H1 (cell line): ENCODE data around the gene ALG5. TPM values are rescaled to one million over a fixed set of nuclear protein-coding genes. Genes with fewer than 3 reads are reported as not detected.
A peak's percentile ranks its signal among the peaks of the same experiment; 100 is the strongest.

Experiments
- CTCF ChIA-PET: fragments of 300-600 bp; sonication (Branson Sonifier 250); formaldehyde crosslinking; loops from one replicate; lab custom pipeline; 2021; ENCODE audit not compliant: partially characterized antibody; lab: Charles Lee
- POLR2A ChIA-PET: fragments of 300-600 bp; sonication (Branson Sonifier 250); formaldehyde crosslinking; loops from one replicate; lab custom pipeline; 2021; ENCODE audit warnings: inconsistent platforms; ENCODE audit not compliant: partially characterized antibody; lab: Charles Lee
- DNase-seq, 2 experiments: peaks; one replicate each; pipeline versions ENCODE4 v3.0.0 to v3.0.0-alpha.2; 2010 to 2022; ENCODE audit warnings: low spot score in 2 of 2, low read depth in 1 of 2, mixed read lengths in 1 of 2
- FAIRE-seq: peaks from 2 replicates; lab custom pipeline; 2011; peaks lifted over from hg19 to GRCh38; lab: Jason Lieb, UNC
- H2AFZ ChIP-seq: 2 replicates; pipeline ENCODE4 v1.8.1; 2012; ENCODE audit warnings: low read length, inconsistent platforms
- H2AK5ac ChIP-seq: 2 replicates; pipeline ENCODE4 v1.6.1; 2013; ENCODE audit warnings: low read depth, low read length
- H2BK120ac ChIP-seq: replicated peaks from 2 replicates; pipeline ENCODE3; 2013; ENCODE audit warnings: low read depth, low read length, inconsistent platforms
- H2BK12ac ChIP-seq: 2 replicates; pipeline ENCODE4 v1.6.1; 2013; ENCODE audit warnings: low read depth, low read length
- H2BK15ac ChIP-seq: 2 replicates; pipeline ENCODE4 v1.6.1; 2013; ENCODE audit warnings: low read length
- H2BK20ac ChIP-seq: 2 replicates; pipeline ENCODE4 v1.6.1; 2013; ENCODE audit warnings: low read length
- H2BK5ac ChIP-seq: 2 replicates; pipeline ENCODE4 v1.6.1; 2013; ENCODE audit warnings: low read depth, low read length
- H3K14ac ChIP-seq: 2 replicates; pipeline ENCODE4 v1.6.1; 2013; ENCODE audit warnings: inconsistent platforms; ENCODE audit not compliant: insufficient read length
- H3K18ac ChIP-seq: 2 replicates; pipeline ENCODE4 v1.6.1; 2013; ENCODE audit warnings: low read length; ENCODE audit errors: extremely low read depth
- H3K23ac ChIP-seq: 2 replicates; pipeline ENCODE4 v1.6.1; 2013; ENCODE audit warnings: inconsistent platforms; ENCODE audit not compliant: insufficient read length
- H3K23me2 ChIP-seq: 2 replicates; pipeline ENCODE4 v1.6.1; 2013; ENCODE audit warnings: low read depth, low read length
- H3K27ac ChIP-seq: 2 replicates; pipeline ENCODE4 v1.6.1; 2011; ENCODE audit warnings: low read depth, low read length, inconsistent platforms
- H3K27me3 ChIP-seq, 4 experiments: replicated peaks in 1 of 4; 1 replicate in 1 of 4; 2 replicates in 3 of 4; pipeline versions ENCODE4 v1.6.1 to v1.8.1; 2011 to 2013; ENCODE audit warnings: low read length in 3 of 4, mild to moderate bottlenecking in 3 of 4, inconsistent platforms in 2 of 4, mixed read lengths in 2 of 4, moderate library complexity in 1 of 4; ENCODE audit not compliant: control insufficient read depth in 3 of 4, insufficient read depth in 3 of 4; ENCODE audit errors: extremely low read depth in 1 of 4
- H3K36me3 ChIP-seq, 4 experiments: 2 replicates each; pipeline versions ENCODE4 v1.6.1 to v1.8.1; 2011 to 2013; ENCODE audit warnings: mild to moderate bottlenecking in 4 of 4, low read length in 3 of 4, moderate library complexity in 2 of 4, control low read depth in 1 of 4, inconsistent platforms in 1 of 4; ENCODE audit not compliant: insufficient read depth in 4 of 4, control insufficient read depth in 2 of 4
- H3K4ac ChIP-seq: replicated peaks from 2 replicates; pipeline ENCODE3; 2013; ENCODE audit warnings: low read length, low read depth, mixed read lengths, inconsistent platforms; ENCODE audit not compliant: insufficient read length
- H3K4me1 ChIP-seq, 4 experiments: replicated peaks in 1 of 4; 1 replicate in 1 of 4; 2 replicates in 3 of 4; pipeline versions ENCODE4 v1.6.1 to v1.8.1; 2011 to 2013; ENCODE audit warnings: low read length in 3 of 4, inconsistent platforms in 2 of 4, mixed read lengths in 1 of 4; ENCODE audit not compliant: insufficient read depth in 4 of 4, control insufficient read depth in 3 of 4
- H3K4me2 ChIP-seq, 2 experiments: 2 replicates each; pipeline versions ENCODE4 v1.6.1 to v1.8.1; 2011 to 2013; ENCODE audit warnings: low read depth in 2 of 2, low read length in 2 of 2, control low read depth in 1 of 2, inconsistent platforms in 1 of 2, mild to moderate bottlenecking in 1 of 2; ENCODE audit not compliant: insufficient read depth in 1 of 2
- H3K4me3 ChIP-seq, 4 experiments: fragments of 200-600, 300-600 bp in 1 of 4; sonication (generic), shearing (Covaris generic), sonication (Bioruptor Twin) in 1 of 4; 2 replicates each; pipeline versions ENCODE4 v1.5.1 to v1.8.1; 2011 to 2016; ENCODE audit warnings: low read length in 4 of 4, low read depth in 3 of 4, control low read depth in 2 of 4, inconsistent platforms in 2 of 4, mild to moderate bottlenecking in 2 of 4, mixed read lengths in 1 of 4, moderate library complexity in 1 of 4; ENCODE audit not compliant: insufficient read depth in 2 of 4; ENCODE audit errors: extremely low read depth in 1 of 4
- H3K56ac ChIP-seq: replicated peaks from 2 replicates; pipeline ENCODE3; 2013; ENCODE audit warnings: low read depth, mild to moderate bottlenecking, mixed read lengths, low read length, inconsistent platforms; ENCODE audit not compliant: insufficient read length
- H3K79me1 ChIP-seq: 2 replicates; pipeline ENCODE4 v1.6.1; 2013; ENCODE audit warnings: low read depth, low read length, control low read depth
- H3K79me2 ChIP-seq, 2 experiments: 2 replicates each; pipeline versions ENCODE4 v1.6.1 to v1.8.1; 2012 to 2013; ENCODE audit warnings: low read length in 2 of 2, mild to moderate bottlenecking in 2 of 2, inconsistent platforms in 1 of 2; ENCODE audit not compliant: insufficient read depth in 2 of 2, control insufficient read depth in 1 of 2
- H3K9ac ChIP-seq, 4 experiments: replicated peaks in 1 of 4; 1 replicate in 1 of 4; 2 replicates in 3 of 4; pipeline versions ENCODE4 v1.6.1 to v1.8.1; 2011 to 2013; ENCODE audit warnings: low read depth in 3 of 4, low read length in 3 of 4, control low read depth in 2 of 4, mild to moderate bottlenecking in 2 of 4, moderate library complexity in 2 of 4, inconsistent platforms in 1 of 4; ENCODE audit errors: extremely low read depth in 1 of 4
- H3K9me3 ChIP-seq, 2 experiments: 2 replicates each; pipeline versions ENCODE4 v1.6.1 to v1.8.1; 2012 to 2013; ENCODE audit warnings: mild to moderate bottlenecking in 2 of 2, moderate library complexity in 2 of 2, control low read depth in 1 of 2, inconsistent platforms in 1 of 2, low read depth in 1 of 2, low read length in 1 of 2, mixed read lengths in 1 of 2; ENCODE audit not compliant: insufficient read depth in 2 of 2
- H4K20me1 ChIP-seq, 2 experiments: replicated peaks in 1 of 2; 2 replicates each; pipeline versions ENCODE3 to v1.8.1; 2011 to 2013; ENCODE audit warnings: inconsistent platforms in 2 of 2, low read length in 2 of 2, mild to moderate bottlenecking in 1 of 2; ENCODE audit not compliant: insufficient read depth in 2 of 2, control insufficient read depth in 1 of 2
- H4K5ac ChIP-seq: 2 replicates; pipeline ENCODE4 v1.6.1; 2013; ENCODE audit warnings: low read length, low read depth, mixed read lengths, inconsistent platforms; ENCODE audit not compliant: insufficient read length
- H4K8ac ChIP-seq: 2 replicates; pipeline ENCODE4 v1.8.0; 2013; ENCODE audit warnings: mild to moderate bottlenecking, moderate library complexity, low read length, inconsistent platforms; ENCODE audit not compliant: insufficient read depth; ENCODE audit errors: extremely low read depth
- H4K91ac ChIP-seq: replicated peaks from 2 replicates; pipeline ENCODE3; 2013; ENCODE audit warnings: low read length, mixed read lengths, inconsistent platforms; ENCODE audit not compliant: insufficient read length
- CEBPB ChIP-seq: IDR thresholded peaks from 2 replicates; pipeline ENCODE4 v1.6.1; 2012; ENCODE audit warnings: low read depth, low read length
- CTCF ChIP-seq, 3 experiments: IDR thresholded peaks; 1 replicate in 2 of 3; 2 replicates in 1 of 3; pipeline versions ENCODE4 v1.5.1 to v1.6.1; 2011; ENCODE audit warnings: low read length in 3 of 3, mild to moderate bottlenecking in 3 of 3, inconsistent platforms in 2 of 3, low read depth in 1 of 3, moderate library complexity in 1 of 3; ENCODE audit not compliant: insufficient read depth in 1 of 3; ENCODE audit errors: control extremely low read depth in 1 of 3
- GABPA ChIP-seq: IDR thresholded peaks from 2 replicates; pipeline ENCODE4 v1.6.1; 2011; ENCODE audit warnings: mild to moderate bottlenecking, low read length, moderate library complexity, borderline replicate concordance; ENCODE audit not compliant: insufficient read depth
- HDAC2 ChIP-seq, 2 experiments: fragments of 300-600 bp in 1 of 2; sonication (generic) in 1 of 2; IDR thresholded peaks; 2 replicates each; pipeline ENCODE4 v1.6.1; 2011 to 2012; ENCODE audit warnings: low read depth in 2 of 2, low read length in 2 of 2, mild to moderate bottlenecking in 2 of 2, moderate library complexity in 2 of 2, borderline replicate concordance in 1 of 2, inconsistent platforms in 1 of 2
- JUND ChIP-seq: IDR thresholded peaks from 2 replicates; pipeline ENCODE4 v1.6.1; 2011; ENCODE audit warnings: mild to moderate bottlenecking, improper control_type of control experiment, low read length
- NANOG ChIP-seq: IDR thresholded peaks from 2 replicates; pipeline ENCODE4 v1.6.1; 2011; ENCODE audit warnings: low read length, low read depth, mild to moderate bottlenecking, inconsistent platforms; ENCODE audit not compliant: insufficient read depth, poor library complexity, severe bottlenecking
- RAD21 ChIP-seq, 2 experiments: IDR thresholded peaks in 1 of 2; conservative IDR thresholded peaks in 1 of 2; 2 replicates each; pipeline ENCODE4 v1.6.1; 2011; ENCODE audit warnings: low read depth in 2 of 2, low read length in 2 of 2, improper control_type of control experiment in 1 of 2, inconsistent platforms in 1 of 2, mild to moderate bottlenecking in 1 of 2, moderate library complexity in 1 of 2
- SIX5 ChIP-seq: IDR thresholded peaks from 2 replicates; pipeline ENCODE4 v1.6.1; 2011; ENCODE audit warnings: mild to moderate bottlenecking, low read depth, low read length
- WGBS, 2 experiments: shearing (Covaris generic) in 1 of 2; methylation state at CpG; one replicate each; pipeline versions ENCODE4 v1.1.6 to v1.1.7; 2013 to 2015; ENCODE audit warnings: low lambda C conversion rate in 2 of 2, mixed read lengths in 2 of 2, inconsistent platforms in 1 of 2, low coverage in 1 of 2, missing lambda C conversion rate in 1 of 2; ENCODE audit not compliant: insufficient replicate concordance in 2 of 2, insufficient coverage in 1 of 2, insufficient read length in 1 of 2; ENCODE audit errors: extremely low coverage in 1 of 2, missing lambda C conversion rate in 1 of 2; 5-methylcytosine and 5-hydroxymethylcytosine counted together
- polyA plus RNA-seq, 7 experiments: library from polyadenylated mRNA; depleted of rRNA in 3 of 7; stranded (reverse) in 5 of 7; unstranded in 2 of 7; fragments of >200 nt in 5 of 7; fragments of 200-250 nt in 2 of 7; gene quantifications; 1 replicate in 5 of 7; 2 replicates in 1 of 7; 4 replicates in 1 of 7; pipeline versions ENCODE4 v1.2.1 to v1.2.3, GENCODE V29; 2011 to 2013; ENCODE audit warnings: missing spikeins in 2 of 7, mixed read lengths in 2 of 7
- total RNA-seq: library from RNA; stranded (reverse); fragmentation: NEBNext Ultra II Directional; extraction: Animal tissue kit (Norgen Biotek cat#: 25700); gene quantifications from 2 replicates; pipeline ENCODE4 v1.2.1, GENCODE V29; 2021

The ALG5 gene
- total and polyA plus RNA-seq, 2 of the 8 experiments (the other 6 are each of a cell fraction or from before 2014, with no cell fraction given): 15.0 to 24.3 TPM

- H3K14ac ChIP-seq: no peak overlapping the region
- H4K20me1 ChIP-seq: no peaks in the 10 kb centered on the region
- no peak overlapping the region for H3K23ac ChIP-seq
- 68% methylated on average over 6 of the region's 6 CpGs; no CpG with 5 or more reads in 1 of the 2 experiments for WGBS, 2 experiments
- DNase-seq: no peak
- POLR2A ChIA-PET: interaction anchor here (0.8 to 1.0 kb wide), 2 partner anchors 16 to 18 kb away, joined by 3 to 4 read pairs; partner anchors contain the start of gene ALG5
- H2BK20ac ChIP-seq: no peak overlapping the region
- no peaks in the 10 kb centered on the region for H3K23me2 ChIP-seq
- no peak overlapping the region for H3K4ac ChIP-seq
- no peak overlapping the region for H2BK15ac ChIP-seq
- no peak overlapping the region for H3K4me2 ChIP-seq
- H3K36me3 ChIP-seq: peaks cover 10 to 45% (median 19%) of the 10 kb centered on the region in 4 experiments; a peak in 7 of 8 replicates
- no peak overlapping the region for H4K91ac ChIP-seq
- H3K9me3 ChIP-seq: no peaks in the 10 kb centered on the region
- H4K8ac ChIP-seq: no peak overlapping the region
- no peak for FAIRE-seq
- no peak overlapping the region for H3K9ac ChIP-seq
- H4K5ac ChIP-seq: no peak overlapping the region
- no peaks in the 10 kb centered on the region for H3K4me1 ChIP-seq
- no peak overlapping the region for H2BK5ac ChIP-seq
- CTCF ChIA-PET: interaction anchor here (0.7 to 8.6 kb wide), 31 partner anchors 8 to 562 kb away, joined by 3 to 85 read pairs (median 4); partner anchors contain the start of gene ALG5
- H3K18ac ChIP-seq: no peak overlapping the region
- H2AFZ ChIP-seq: no peak overlapping the region
- no peak overlapping the region for H2BK12ac ChIP-seq
- no peaks in the 10 kb centered on the region for H3K79me1 ChIP-seq
- H3K4me3 ChIP-seq: no peak overlapping the region
- H2AK5ac ChIP-seq: no peak overlapping the region
- H3K79me2 ChIP-seq: no peaks in the 10 kb centered on the region
- no peak overlapping the region for H2BK120ac ChIP-seq
- H3K56ac ChIP-seq: no peak overlapping the region
- no peak overlapping the region for H3K27ac ChIP-seq
- no peaks in the 10 kb centered on the region for H3K27me3 ChIP-seq
- TF ChIP-seq CTCF (IDR thresholded peaks at IDR 0.05; ENCODE audit: control extremely low read depth in 1 of 3, insufficient read depth in 1 of 3, low read depth in 1 of 3, low read length in 3 of 3) (peak in 2 of 3 experiments; percentile 22 to 44; a peak in 2 of 4 replicates), JUND (no peak), NANOG (no peak), SIX5 (no peak), GABPA (no peak), HDAC2 (IDR thresholded peaks at IDR 0.05; ENCODE audit: borderline replicate concordance in 1 of 2, low read depth in 2 of 2, low read length in 2 of 2) (no peak), RAD21 (IDR thresholded peaks at IDR 0.05 in 1 of 2, conservative IDR thresholded peaks at IDR 0.05 in 1 of 2; ENCODE audit: low read depth in 2 of 2, low read length in 2 of 2) (peak; percentile 60 to 61), CEBPB (no peak)
These were observed 17.9 kb downstream of the ALG5 start for GRCh38 chr13:36981156-36981743.
